ENCODE measurements around the gene ETV6. TPM values are rescaled to one million over a fixed set of nuclear protein-coding genes. Genes with fewer than 3 reads are reported as not detected.

Gene ETV6
- total RNA-seq, 8 experiments from 2014 or later, result 2.9 to 18.6 (median 4.9) TPM

GRCh38 chr12:11777962-11778361, 128.5 kb downstream of the ETV6 start:
- peak in 1 of 8 experiments; percentile 3 for ATAC-seq (replicated peaks in 6 of 8)
- in situ Hi-C loops (cut with MboI; ENCODE audit: low pct_unique_long_range_greater_than_20kb in 2 of 9, low sequenced_read_pairs in 9 of 9, unreplicated experiment in 9 of 9), result no loop called here
- 70 to 100% (median 97%) methylated on average over 1 to 10 of the region's 12 CpGs; no CpG with 5 or more reads in 5 of the 10 experiments for WGBS, 10 experiments
- peaks cover 31 to 36% of the 10 kb centered on the region in 2 donors for H3K4me1 ChIP-seq (replicated peaks in 1 of 2)
- H3K4me3 ChIP-seq, result no peak overlapping the region
- H3K27ac ChIP-seq, result no peak overlapping the region

GRCh38 chr12:11778713-11779685, 129.5 kb downstream of the ETV6 start:
- in situ Hi-C loops (cut with MboI; ENCODE audit: low pct_unique_long_range_greater_than_20kb in 2 of 9, low sequenced_read_pairs in 9 of 9, unreplicated experiment in 9 of 9), result no loop called here
- H3K4me3 ChIP-seq, result no peak overlapping the region
- H3K4me1 ChIP-seq (replicated peaks in 1 of 2), result peaks cover 31 to 36% of the 10 kb centered on the region in 2 donors
- peak in 5 of 8 experiments; percentile 48 to 63 (median 58) for ATAC-seq (replicated peaks in 6 of 8)
- WGBS, 10 experiments, result 10 to 93% (median 80%) methylated on average over 1 to 12 of the region's 12 CpGs
- H3K27ac ChIP-seq, result no peak overlapping the region

- 88 to 100% (median 100%) methylated on average over 1 to 4 of the region's 6 CpGs; no CpG with 5 or more reads in 4 of the 10 experiments for WGBS, 10 experiments
- Histone ChIP-seq H3K4me3 (no peak overlapping the region), H3K27ac (no peak overlapping the region), H3K4me1 (replicated peaks in 1 of 2) (peaks cover 24% of the 10 kb centered on the region in 2 donors)
- in situ Hi-C loops (cut with MboI; ENCODE audit: low pct_unique_long_range_greater_than_20kb in 2 of 9, low sequenced_read_pairs in 9 of 9, unreplicated experiment in 9 of 9), result no loop called here
- no peak for ATAC-seq (replicated peaks in 6 of 8)
Measured at GRCh38 chr12:11780521-11781101, 131.1 kb downstream of the ETV6 start.

- H3K4me1 ChIP-seq (replicated peaks in 1 of 2), result peaks cover 15 to 20% of the 10 kb centered on the region in 2 donors
- ATAC-seq (replicated peaks in 6 of 8), result no peak
- H3K27ac ChIP-seq, result no peak overlapping the region
- 70 to 100% (median 98%) methylated on average over 1 to 3 of the region's 3 CpGs; no CpG with 5 or more reads in 2 of the 10 experiments for WGBS, 10 experiments
- no peak overlapping the region for H3K4me3 ChIP-seq
- in situ Hi-C loops (cut with MboI; ENCODE audit: low pct_unique_long_range_greater_than_20kb in 2 of 9, low sequenced_read_pairs in 9 of 9, unreplicated experiment in 9 of 9), result no loop called here
Measured at GRCh38 chr12:11782914-11783420, 133.5 kb downstream of the ETV6 start.

- Histone ChIP-seq H3K4me1 (replicated peaks in 1 of 2) (peaks cover 14 to 15% of the 10 kb centered on the region in 2 donors), H3K27ac (no peak overlapping the region), H3K4me3 (no peak overlapping the region)
- peak in 1 of 8 experiments; percentile 36 for ATAC-seq (replicated peaks in 6 of 8)
- WGBS, 10 experiments, result 48 to 100% (median 89%) methylated on average over 1 to 5 of the region's 5 CpGs; no CpG with 5 or more reads in 1 of the 10 experiments
- in situ Hi-C loops (cut with MboI; ENCODE audit: low pct_unique_long_range_greater_than_20kb in 2 of 9, low sequenced_read_pairs in 9 of 9, unreplicated experiment in 9 of 9), result no loop called here
Measured at GRCh38 chr12:11785712-11786111, 136.2 kb downstream of the ETV6 start.

GRCh38 chr12:11786638-11787365, 137.3 kb downstream of the ETV6 start:
- 79 to 100% (median 89%) methylated on average over 1 to 5 of the region's 5 CpGs; no CpG with 5 or more reads in 2 of the 10 experiments for WGBS, 10 experiments
- Histone ChIP-seq H3K27ac (no peak overlapping the region), H3K4me1 (replicated peaks in 1 of 2) (peaks cover 14 to 15% of the 10 kb centered on the region in 2 donors), H3K4me3 (no peak overlapping the region)
- peak in 1 of 8 experiments; percentile 20 for ATAC-seq (replicated peaks in 6 of 8)
- in situ Hi-C loops (cut with MboI; ENCODE audit: low pct_unique_long_range_greater_than_20kb in 2 of 9, low sequenced_read_pairs in 9 of 9, unreplicated experiment in 9 of 9), result no loop called here

- WGBS, 10 experiments, result 89 to 100% (median 100%) methylated on average over 1 of the region's 1 CpG; no CpG with 5 or more reads in 3 of the 10 experiments
- H3K4me3 ChIP-seq, result no peak overlapping the region
Measured at GRCh38 chr12:11787437-11787836, 138.0 kb downstream of the ETV6 start.

GRCh38 chr12:11787933-11788849, 138.7 kb downstream of the ETV6 start:
- peak in 5 of 8 experiments; percentile 18 to 56 (median 37) for ATAC-seq (replicated peaks in 6 of 8)
- WGBS, 10 experiments, result 45 to 97% (median 73%) methylated on average over 2 to 6 of the region's 6 CpGs
- Histone ChIP-seq H3K4me1 (replicated peaks in 1 of 2) (peaks cover 14 to 15% of the 10 kb centered on the region in 2 donors), H3K4me3 (no peak overlapping the region), H3K27ac (no peak overlapping the region)
- in situ Hi-C loops (cut with MboI; ENCODE audit: low pct_unique_long_range_greater_than_20kb in 2 of 9, low sequenced_read_pairs in 9 of 9, unreplicated experiment in 9 of 9), result no loop called here

More at GRCh38 chr12:11787437-11787836, 138.0 kb downstream of the ETV6 start:
- no peak overlapping the region for H3K27ac ChIP-seq
- H3K4me1 ChIP-seq (replicated peaks in 1 of 2), result peaks cover 14 to 15% of the 10 kb centered on the region in 2 donors
- no peak for ATAC-seq (replicated peaks in 6 of 8)
- in situ Hi-C loops (cut with MboI; ENCODE audit: low pct_unique_long_range_greater_than_20kb in 2 of 9, low sequenced_read_pairs in 9 of 9, unreplicated experiment in 9 of 9), result no loop called here

GRCh38 chr12:11793921-11794710, 144.6 kb downstream of the ETV6 start:
- WGBS, 10 experiments, result 53 to 94% (median 68%) methylated on average over 5 to 12 of the region's 14 CpGs
- Histone ChIP-seq H3K27ac (no peak overlapping the region), H3K4me1 (replicated peaks in 1 of 2) (peaks cover 9 to 10% of the 10 kb centered on the region in 2 donors), H3K4me3 (no peak overlapping the region)
- ATAC-seq (replicated peaks in 6 of 8), result peak in 5 of 8 experiments; percentile 67 to 86 (median 79)
- in situ Hi-C loops (cut with MboI; ENCODE audit: low pct_unique_long_range_greater_than_20kb in 2 of 9, low sequenced_read_pairs in 9 of 9, unreplicated experiment in 9 of 9), result no loop called here

- no peak overlapping the region for H3K4me3 ChIP-seq
- in situ Hi-C loops (cut with MboI; ENCODE audit: low pct_unique_long_range_greater_than_20kb in 2 of 9, low sequenced_read_pairs in 9 of 9, unreplicated experiment in 9 of 9), result no loop called here
- WGBS, 10 experiments, result 57 to 100% (median 88%) methylated on average over 2 to 4 of the region's 4 CpGs; no CpG with 5 or more reads in 2 of the 10 experiments
- H3K27ac ChIP-seq, result no peak overlapping the region
- peak in 2 of 8 experiments; percentile 25 to 36 for ATAC-seq (replicated peaks in 6 of 8)
- peaks cover 9 to 10% of the 10 kb centered on the region in 2 donors for H3K4me1 ChIP-seq (replicated peaks in 1 of 2)
Measured at GRCh38 chr12:11794751-11795150, 145.3 kb downstream of the ETV6 start.
